Measurements from ENCODE around the gene TSPAN13. TPM values are rescaled to one million over a fixed set of nuclear protein-coding genes. Genes with fewer than 3 reads are reported as not detected.
A peak's percentile ranks its signal among the peaks of the same experiment; 100 is the strongest.

TSPAN13 gene
- polyA plus RNA-seq, 2 of the 4 experiments (the other 2 are of a cell fraction), result 9.6 to 40.7 TPM

GRCh38 chr7:16803881-16804673 lies 50.5 kb downstream of the TSPAN13 start (continued):
- TF ChIP-seq RNF2 (IDR thresholded peaks at IDR 0.05; ENCODE audit: borderline replicate concordance, low read depth) (no peak), MYC (IDR thresholded peaks at IDR 0.05; ENCODE audit: borderline replicate concordance, low read length) (no peak), HDAC2 (IDR thresholded peaks at IDR 0.05) (no peak), HOXB5 (CRISPR knock-in tag; IDR thresholded peaks at IDR 0.05) (no peak), CEBPB (IDR thresholded peaks at IDR 0.05) (peak in 1 of 2 experiments; percentile 66; a peak in 2 of 4 replicates), PBX3 (IDR thresholded peaks at IDR 0.05) (no peak), EP300 (IDR thresholded peaks at IDR 0.05) (peak in 1 of 2 experiments; percentile 26; a peak in 1 of 5 replicates), REST (IDR thresholded peaks at IDR 0.05) (no peak), ZNF302 (CRISPR knock-in tag; IDR thresholded peaks at IDR 0.05) (no peak), E2F6 (IDR thresholded peaks at IDR 0.05; ENCODE audit: borderline replicate concordance, low read depth) (no peak), RARB (CRISPR knock-in tag; IDR thresholded peaks at IDR 0.05) (no peak), MAX (IDR thresholded peaks at IDR 0.05) (no peak; the same call in 1 of the 2 replicates), NR3C1 (IDR thresholded peaks at IDR 0.05) (no peak)

- Histone ChIP-seq H3K4me1 (peaks cover 53% of the 10 kb centered on the region), H3K9me3 (no peaks in the 10 kb centered on the region), H3K27ac (peak within 1 kb of the TSS; percentile 76 to 82), H3K4me2 (peak within 1 kb of the TSS; percentile 80), H3K4me3 (peak within 1 kb of the TSS; percentile 48)
- FAIRE-seq (peak; percentile 95), DNase-seq (ENCODE audit: low read depth in 1 of 2, low spot score in 1 of 2) (peak; percentile 43 to 85), ATAC-seq (peak; percentile 78 to 81)
- CTCF ChIA-PET, result interaction anchor here (0.8 to 6.6 kb wide), 5 partner anchors 42 to 112 kb away, joined by 3 to 35 read pairs (median 4); no protein-coding TSS in a partner anchor
- POLR2A ChIA-PET, result interaction anchor here (0.9 to 2.5 kb wide), 2 partner anchors 19 to 42 kb away, joined by 3 to 14 read pairs; no protein-coding TSS in a partner anchor
- WGBS (ENCODE audit: missing lambda C conversion rate), result under 1% methylated on average over 13 of the region's 13 CpGs
- TF ChIP-seq RFX5 (IDR thresholded peaks at IDR 0.05) (0 out of 2 replicates have a peak, but pooled peaks have one; percentile 48), ELK1 (IDR thresholded peaks at IDR 0.05; ENCODE audit: low read depth, low read length) (no peak), POLR2AphosphoS2 (conservative IDR thresholded peaks at IDR 0.05; ENCODE audit: low read length) (no peak), SMC3 (IDR thresholded peaks at IDR 0.05) (no peak), HOXB5 (CRISPR knock-in tag; IDR thresholded peaks at IDR 0.05) (no peak), ZSCAN20 (CRISPR knock-in tag; IDR thresholded peaks at IDR 0.05) (no peak), KDM1A (IDR thresholded peaks at IDR 0.05; ENCODE audit: low read depth) (no peak), E2F6 (IDR thresholded peaks at IDR 0.05; ENCODE audit: borderline replicate concordance, low read depth) (no peak), KDM5A (IDR thresholded peaks at IDR 0.05) (no peak), HDAC2 (IDR thresholded peaks at IDR 0.05) (no peak), NPAS2 (CRISPR knock-in tag; IDR thresholded peaks at IDR 0.05; ENCODE audit: borderline replicate concordance) (no peak), FOXS1 (CRISPR knock-in tag; IDR thresholded peaks at IDR 0.05) (no peak), USF2 (IDR thresholded peaks at IDR 0.05) (no peak), EHMT2 (IDR thresholded peaks at IDR 0.05; ENCODE audit: low read depth) (no peak), CBX8 (IDR thresholded peaks at IDR 0.05) (no peak), JUN (IDR thresholded peaks at IDR 0.05) (peak in 1 of 2 experiments; percentile 63; a peak in 1 of 5 replicates), CEBPB (IDR thresholded peaks at IDR 0.05) (0 out of 4 replicates have a peak, but pooled peaks of 1 of the 2 experiments have one; percentile 3), JUNB (IDR thresholded peaks at IDR 0.05) (no peak), MAFK (IDR thresholded peaks at IDR 0.05; ENCODE audit: partially characterized antibody) (peak; percentile 33)
Observed at GRCh38 chr7:16804674-16805439, 51.3 kb downstream of the TSPAN13 start, which contains the start of gene AGR2. Gene AGR2, minus strand, starts transcription at chr7:16804999. Its CDS starts 3,203 bp downstream, at chr7:16801796.

Data from A549 (cell line).